Activated CD4-positive, alpha-beta memory T cell treated with anti-CD3 and anti-CD28 coated beads for 36 hours (primary cell): ENCODE results near the gene SLC27A5. TPM values are rescaled to one million over a fixed set of nuclear protein-coding genes. Genes with fewer than 3 reads are reported as not detected.
"Not testable (repeated sequence)": the region's sequence is repeated elsewhere in the genome, so short reads cannot be mapped to it uniquely, and the experiment has no call there.

Source experiments
- CTCF ChIA-PET: fragments of 350-600 bp; sonication (Branson Sonifier 250); formaldehyde crosslinking; loops from one replicate; lab custom pipeline; 2021; ENCODE audit warnings: antibody characterized with exemption, inconsistent platforms; lab: Charles Lee
- POLR2A ChIA-PET: fragments of 350-600 bp; sonication (Branson Sonifier 250); formaldehyde crosslinking; loops from one replicate; lab custom pipeline; 2021; ENCODE audit warnings: antibody characterized with exemption; lab: Charles Lee
- DNase-seq: peaks from one replicate; pipeline ENCODE4 v3.0.0-alpha.2; 2020
- H3K27ac Mint-ChIP-seq: one replicate; pipeline ENCODE4 v1.8.0; 2021; ENCODE audit warnings: mixed read lengths
- H3K27me3 Mint-ChIP-seq: one replicate; pipeline ENCODE4 v1.8.0; 2021; ENCODE audit warnings: mixed read lengths
- H3K36me3 Mint-ChIP-seq: one replicate; pipeline ENCODE4 v1.8.0; 2021; ENCODE audit warnings: mixed read lengths
- H3K4me1 Mint-ChIP-seq: one replicate; pipeline ENCODE4 v1.8.0; 2021; ENCODE audit warnings: low read depth, mixed read lengths
- H3K4me3 Mint-ChIP-seq: one replicate; pipeline ENCODE4 v1.8.0; 2021; ENCODE audit warnings: mild to moderate bottlenecking, mixed read lengths
- H3K9me3 Mint-ChIP-seq: one replicate; pipeline ENCODE4 v1.8.0; 2021; ENCODE audit warnings: mixed read lengths
- intact Hi-C: fragments of 100-400 bp; cut with micrococcal nuclease; formaldehyde crosslinking; loops from one replicate; pipeline ENCODE4 v1.15.1; 2023
- total RNA-seq, 2 experiments: library from RNA; stranded (reverse); gene quantifications; one replicate each; pipeline ENCODE4 v1.2.3, GENCODE V29; 2021

SLC27A5 gene
- total RNA-seq, 2 experiments from 2014 or later: 16.7 to 17.0 TPM

DNA sequence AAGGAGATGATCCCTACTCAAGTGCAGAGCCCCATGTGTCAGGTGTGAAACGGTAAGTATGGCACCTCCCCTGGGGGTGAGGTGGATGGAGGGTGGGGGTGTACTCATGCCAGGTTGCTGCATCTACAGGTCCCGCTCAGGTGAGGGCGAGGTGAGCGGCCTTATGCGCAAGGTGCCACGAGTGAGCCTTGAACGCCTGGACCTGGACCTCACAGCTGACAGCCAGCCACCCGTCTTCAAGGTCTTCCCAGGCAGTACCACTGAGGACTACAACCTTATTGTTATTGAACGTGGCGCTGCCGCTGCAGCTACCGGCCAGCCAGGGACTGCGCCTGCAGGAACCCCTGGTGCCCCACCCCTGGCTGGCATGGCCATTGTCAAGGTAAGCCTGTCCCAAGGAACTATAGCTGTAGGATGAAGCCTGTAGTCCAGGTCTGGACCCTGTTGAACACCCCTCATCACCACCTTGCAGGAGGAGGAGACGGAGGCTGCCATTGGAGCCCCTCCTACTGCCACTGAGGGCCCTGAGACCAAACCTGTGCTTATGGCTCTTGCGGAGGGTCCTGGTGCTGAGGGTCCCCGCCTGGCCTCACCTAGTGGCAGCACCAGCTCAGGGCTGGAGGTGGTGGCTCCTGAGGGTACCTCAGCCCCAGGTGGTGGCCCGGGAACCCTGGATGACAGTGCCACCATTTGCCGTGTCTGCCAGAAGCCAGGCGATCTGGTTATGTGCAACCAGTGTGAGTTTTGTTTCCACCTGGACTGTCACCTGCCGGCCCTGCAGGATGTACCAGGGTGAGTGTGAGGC is 37.3 kb upstream of the SLC27A5 start:
- POLR2A ChIA-PET: no interaction called here
- intact Hi-C loops: no loop called here
- no peak for DNase-seq
- no peaks in the 10 kb centered on the region for H3K9me3 Mint-ChIP-seq
- peaks cover 45% of the 10 kb centered on the region for H3K4me1 Mint-ChIP-seq
- no peak overlapping the region for H3K27ac Mint-ChIP-seq
- no peaks in the 10 kb centered on the region for H3K27me3 Mint-ChIP-seq
- peaks cover 65% of the 10 kb centered on the region for H3K36me3 Mint-ChIP-seq
- CTCF ChIA-PET: interaction anchor here (1.2 kb wide), 1 partner anchor 35 kb away, joined by 3 read pairs; no protein-coding TSS in a partner anchor
- no peak overlapping the region for H3K4me3 Mint-ChIP-seq

DNA sequence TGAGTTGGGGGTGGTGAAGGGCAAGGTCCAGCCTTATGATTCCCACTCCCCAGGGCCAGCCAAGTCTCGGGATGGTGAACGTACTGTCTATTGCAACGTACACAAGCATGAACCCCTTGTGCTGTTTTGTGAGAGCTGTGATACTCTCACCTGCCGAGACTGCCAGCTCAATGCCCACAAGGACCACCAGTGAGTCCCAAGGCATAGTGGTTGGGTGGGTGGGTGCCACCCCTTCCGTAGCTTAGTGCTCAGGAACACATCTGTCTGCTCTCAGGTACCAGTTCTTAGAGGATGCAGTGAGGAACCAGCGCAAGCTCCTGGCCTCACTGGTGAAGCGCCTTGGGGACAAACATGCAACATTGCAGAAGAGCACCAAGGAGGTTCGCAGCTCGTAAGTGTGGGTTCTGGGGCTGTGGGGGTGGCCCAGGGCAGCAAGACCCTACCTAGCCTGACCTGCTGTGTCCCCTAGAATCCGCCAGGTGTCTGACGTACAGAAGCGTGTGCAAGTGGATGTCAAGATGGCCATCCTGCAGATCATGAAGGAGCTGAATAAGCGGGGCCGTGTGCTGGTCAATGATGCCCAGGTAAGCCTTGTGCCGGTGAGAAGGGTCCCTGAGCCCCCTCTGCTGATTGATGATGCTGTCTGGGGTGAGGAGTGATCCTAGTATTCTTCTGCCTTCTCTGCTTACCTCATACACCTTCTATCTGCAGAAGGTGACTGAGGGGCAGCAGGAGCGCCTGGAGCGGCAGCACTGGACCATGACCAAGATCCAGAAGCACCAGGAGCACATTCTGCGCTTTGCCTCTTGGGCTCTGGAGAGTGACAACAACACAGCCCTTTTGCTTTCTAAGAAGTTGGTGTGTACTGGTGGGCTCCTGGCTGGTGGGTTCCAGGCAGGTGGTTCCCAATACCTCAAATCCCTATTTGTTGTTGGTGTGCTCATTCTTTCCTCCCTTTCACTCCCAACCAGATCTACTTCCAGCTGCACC is 35.8 kb upstream of the SLC27A5 start:
- H3K4me3 Mint-ChIP-seq: no peak overlapping the region
- intact Hi-C loops: no loop called here

DNA sequence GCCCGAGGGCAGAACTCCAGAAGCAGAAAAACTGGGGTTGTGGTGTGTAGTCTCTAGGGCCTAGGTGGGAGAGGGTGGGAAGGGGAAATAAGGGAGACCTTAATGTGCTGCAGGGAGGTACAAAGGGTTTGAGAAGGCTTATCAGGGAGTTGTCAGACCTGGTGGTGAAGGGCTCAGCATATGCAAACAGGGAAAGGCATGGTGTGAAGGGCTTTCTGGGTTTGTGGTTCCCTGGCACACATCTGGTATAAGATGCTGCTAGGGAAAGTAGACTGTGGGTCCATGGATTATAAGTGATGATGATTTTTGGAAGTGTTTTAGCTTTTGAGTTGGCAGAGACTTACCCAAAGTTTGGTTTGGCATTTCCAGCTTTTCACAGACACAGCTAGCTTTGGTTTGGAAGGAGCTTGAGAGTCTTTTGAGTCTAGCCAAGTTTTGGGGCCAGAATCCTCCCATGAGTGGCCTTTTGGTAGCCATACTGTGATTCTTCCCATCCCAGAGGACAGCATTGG is 34.3 kb upstream of the SLC27A5 start:
- CTCF ChIA-PET: interaction anchor here (1.5 to 5.1 kb wide), 2 partner anchors 27 to 32 kb away, joined by 5 to 61 read pairs; partner anchors contain the start of gene ZBTB45
- H3K36me3 Mint-ChIP-seq: peaks cover 47% of the 10 kb centered on the region
- H3K9me3 Mint-ChIP-seq: no peaks in the 10 kb centered on the region
- no peak for DNase-seq
- intact Hi-C loops: no loop called here
- POLR2A ChIA-PET: interaction anchor here (3.6 kb wide), 1 partner anchor 8 kb away, joined by 41 read pairs; the partner anchor contains the start of gene CHMP2A
- no peaks in the 10 kb centered on the region for H3K27me3 Mint-ChIP-seq
- peaks cover 36% of the 10 kb centered on the region for H3K4me1 Mint-ChIP-seq
- peak overlapping the region; percentile 87 for H3K27ac Mint-ChIP-seq
- H3K4me3 Mint-ChIP-seq: peak overlapping the region; percentile 97

More for the DNA sequence above, 35.8 kb upstream of the SLC27A5 start:
- ChIA-PET POLR2A (interaction anchor here (0.8 kb wide), 1 partner anchor 15 kb away, joined by 3 read pairs; no protein-coding TSS in a partner anchor), CTCF (interaction anchor here (5.1 kb wide), 1 partner anchor 28 kb away, joined by 61 read pairs; the partner anchor contains the start of gene ZBTB45)
- Mint-ChIP-seq H3K9me3 (no peaks in the 10 kb centered on the region), H3K27ac (peak overlapping the region; percentile 28), H3K4me1 (peaks cover 39% of the 10 kb centered on the region), H3K27me3 (no peaks in the 10 kb centered on the region), H3K36me3 (peaks cover 57% of the 10 kb centered on the region)
- DNase-seq: no peak

DNA sequence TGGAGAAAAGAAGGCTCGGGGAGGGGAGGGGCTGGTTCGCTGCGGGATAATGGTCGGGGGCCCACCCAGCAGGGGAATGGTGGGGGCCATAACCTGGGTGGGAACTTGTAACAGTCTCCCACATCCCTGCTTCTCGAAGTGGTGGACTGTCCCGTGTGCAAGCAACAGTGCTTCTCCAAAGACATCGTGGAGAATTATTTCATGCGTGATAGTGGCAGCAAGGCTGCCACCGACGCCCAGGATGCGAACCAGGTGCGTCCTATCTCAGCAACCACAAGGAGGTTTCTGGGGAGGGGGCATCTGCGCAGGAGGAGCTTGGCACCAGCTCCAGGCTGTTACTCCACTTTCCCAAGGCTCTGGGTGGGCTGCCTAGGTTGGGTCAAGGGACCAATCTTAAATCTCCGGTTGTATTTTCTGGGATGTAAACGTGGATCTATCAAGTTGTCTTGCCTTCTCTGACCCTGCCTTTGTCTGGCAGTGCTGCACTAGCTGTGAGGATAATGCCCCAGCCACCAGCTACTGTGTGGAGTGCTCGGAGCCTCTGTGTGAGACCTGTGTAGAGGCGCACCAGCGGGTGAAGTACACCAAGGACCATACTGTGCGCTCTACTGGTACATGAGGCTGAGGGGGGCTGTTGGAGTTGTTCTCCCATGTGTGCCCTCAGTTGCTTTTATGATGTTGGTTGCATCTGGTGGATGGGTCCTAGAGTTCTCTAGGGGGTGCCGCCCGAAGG is 33.7 kb upstream of the SLC27A5 start:
- H3K36me3 Mint-ChIP-seq: peaks cover 44% of the 10 kb centered on the region
- peak overlapping the region; percentile 97 for H3K4me3 Mint-ChIP-seq
- peaks cover 35% of the 10 kb centered on the region for H3K4me1 Mint-ChIP-seq
- ChIA-PET CTCF (interaction anchor here (1.5 to 5.1 kb wide), 2 partner anchors 26 to 31 kb away, joined by 5 to 61 read pairs; partner anchors contain the start of gene ZBTB45), POLR2A (interaction anchor here (2.1 to 3.6 kb wide), 4 partner anchors 9 to 32 kb away, joined by 13 to 41 read pairs (median 24); partner anchors contain the start of genes CHMP2A and ZBTB45)
- H3K27me3 Mint-ChIP-seq: peaks cover 1% of the 10 kb centered on the region
- H3K27ac Mint-ChIP-seq: peak overlapping the region; percentile 87
- DNase-seq: no peak
- intact Hi-C loops: loop anchor here (2.0 kb wide), 1 partner anchor 79 kb away; the partner anchor contains the start of gene ZNF324
- H3K9me3 Mint-ChIP-seq: no peaks in the 10 kb centered on the region

DNA sequence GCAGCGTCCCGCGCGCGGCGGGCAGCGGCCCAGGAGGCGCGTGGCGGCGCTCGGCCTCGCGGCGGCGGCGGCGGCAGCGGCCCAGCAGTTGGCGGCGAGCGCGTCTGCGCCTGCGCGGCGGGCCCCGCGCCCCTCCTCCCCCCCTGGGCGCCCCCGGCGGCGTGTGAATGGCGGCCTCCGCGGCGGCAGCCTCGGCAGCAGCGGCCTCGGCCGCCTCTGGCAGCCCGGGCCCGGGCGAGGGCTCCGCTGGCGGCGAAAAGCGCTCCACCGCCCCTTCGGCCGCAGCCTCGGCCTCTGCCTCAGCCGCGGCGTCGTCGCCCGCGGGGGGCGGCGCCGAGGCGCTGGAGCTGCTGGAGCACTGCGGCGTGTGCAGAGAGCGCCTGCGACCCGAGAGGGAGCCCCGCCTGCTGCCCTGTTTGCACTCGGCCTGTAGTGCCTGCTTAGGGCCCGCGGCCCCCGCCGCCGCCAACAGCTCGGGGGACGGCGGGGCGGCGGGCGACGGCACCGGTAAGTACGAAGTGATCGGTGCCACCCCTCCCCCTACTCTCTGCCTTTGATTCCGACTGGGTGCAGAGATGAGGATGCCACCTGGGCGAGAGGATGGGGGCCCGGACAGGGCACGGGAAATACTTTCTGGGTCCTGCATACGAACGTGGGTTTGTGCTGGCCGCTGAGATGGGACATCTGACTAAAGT is 32.9 kb upstream of the SLC27A5 start:
- no peaks in the 10 kb centered on the region for H3K9me3 Mint-ChIP-seq
- ChIA-PET CTCF (interaction anchor here (1.0 to 5.1 kb wide), 4 partner anchors 10 to 56 kb away, joined by 3 to 61 read pairs (median 6); partner anchors contain the start of genes CHMP2A and ZBTB45), POLR2A (interaction anchor here (0.9 to 3.6 kb wide), 7 partner anchors 10 to 218 kb away, joined by 3 to 41 read pairs (median 13); partner anchors contain the start of genes CHMP2A, UBE2M, ZBTB45 and ZSCAN22)
- H3K4me3 Mint-ChIP-seq: peak overlapping the region; percentile 97
- peaks cover 41% of the 10 kb centered on the region for H3K36me3 Mint-ChIP-seq
- DNase-seq: peak; percentile 79
- peaks cover 32% of the 10 kb centered on the region for H3K4me1 Mint-ChIP-seq
- H3K27ac Mint-ChIP-seq: peak overlapping the region; percentile 95
- H3K27me3 Mint-ChIP-seq: peaks cover 1% of the 10 kb centered on the region
- intact Hi-C loops: loop anchor here (1.0 to 2.0 kb wide), 7 partner anchors 11 to 239 kb away; partner anchors contain the start of genes CHMP2A, ERVK3-1, MZF1 and ZBTB45

DNA sequence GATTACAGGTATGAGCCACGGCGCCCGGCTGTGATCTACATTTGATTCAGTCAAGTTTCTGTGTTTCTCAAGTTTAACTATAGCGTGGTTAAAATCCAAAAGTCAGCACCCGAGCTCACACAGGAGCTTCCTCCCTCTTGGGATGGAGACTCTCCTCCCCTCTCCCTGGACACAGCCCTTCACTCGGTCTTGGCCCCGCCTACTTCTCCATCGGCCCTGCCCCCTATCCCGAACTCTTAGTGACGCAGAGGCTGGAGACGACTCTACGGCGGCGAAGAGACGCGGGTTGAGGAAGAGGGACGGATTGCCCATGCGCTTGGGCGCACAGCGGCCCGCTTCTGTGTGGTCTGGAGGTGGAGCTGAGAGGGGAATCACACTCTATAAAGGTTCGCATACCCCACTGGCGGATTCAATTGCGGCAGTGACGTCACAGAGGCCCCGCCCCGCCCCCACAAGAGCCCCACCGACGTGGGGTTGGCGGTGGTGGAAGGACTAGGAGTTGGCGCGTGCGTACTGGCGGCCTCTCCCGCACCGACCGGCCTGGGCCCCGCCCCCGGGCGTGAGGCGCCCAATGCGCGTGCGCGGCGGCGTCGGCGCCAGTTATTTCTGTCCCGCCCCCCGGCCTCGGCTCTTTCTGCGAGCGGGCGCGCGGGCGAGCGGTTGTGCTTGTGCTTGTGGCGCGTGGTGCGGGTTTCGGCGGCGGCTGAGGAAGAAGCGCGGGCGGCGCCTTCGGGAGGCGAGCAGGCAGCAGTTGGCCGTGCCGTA is 32.2 kb upstream of the SLC27A5 start, which contains the start of gene TRIM28:
TRIM28 (plus strand) TSS at position 239 of the 765 bp plus-strand sequence. CDS start 694 bp downstream, outside the sequence.
- H3K9me3 Mint-ChIP-seq: no peaks in the 10 kb centered on the region
- H3K36me3 Mint-ChIP-seq: peaks cover 37% of the 10 kb centered on the region
- ChIA-PET POLR2A (interaction anchor here (0.6 to 3.6 kb wide), 9 partner anchors 10 to 217 kb away, joined by 3 to 41 read pairs (median 7); partner anchors contain the start of genes CHMP2A, UBE2M, ZBTB45 and ZSCAN22), CTCF (interaction anchor here (1.0 to 5.1 kb wide), 5 partner anchors 11 to 55 kb away, joined by 3 to 61 read pairs (median 5); partner anchors contain the start of genes CHMP2A and ZBTB45)
- H3K4me3 Mint-ChIP-seq: peak within 1 kb of the TSS; percentile 97
- peaks cover 32% of the 10 kb centered on the region for H3K4me1 Mint-ChIP-seq
- intact Hi-C loops: loop anchor here (1.0 to 2.0 kb wide), 7 partner anchors 11 to 239 kb away; partner anchors contain the start of genes CHMP2A, ERVK3-1, MZF1 and ZBTB45
- peaks cover 7% of the 10 kb centered on the region for H3K27me3 Mint-ChIP-seq
- H3K27ac Mint-ChIP-seq: peak within 1 kb of the TSS; percentile 95
- DNase-seq: peak; percentile 100

DNA sequence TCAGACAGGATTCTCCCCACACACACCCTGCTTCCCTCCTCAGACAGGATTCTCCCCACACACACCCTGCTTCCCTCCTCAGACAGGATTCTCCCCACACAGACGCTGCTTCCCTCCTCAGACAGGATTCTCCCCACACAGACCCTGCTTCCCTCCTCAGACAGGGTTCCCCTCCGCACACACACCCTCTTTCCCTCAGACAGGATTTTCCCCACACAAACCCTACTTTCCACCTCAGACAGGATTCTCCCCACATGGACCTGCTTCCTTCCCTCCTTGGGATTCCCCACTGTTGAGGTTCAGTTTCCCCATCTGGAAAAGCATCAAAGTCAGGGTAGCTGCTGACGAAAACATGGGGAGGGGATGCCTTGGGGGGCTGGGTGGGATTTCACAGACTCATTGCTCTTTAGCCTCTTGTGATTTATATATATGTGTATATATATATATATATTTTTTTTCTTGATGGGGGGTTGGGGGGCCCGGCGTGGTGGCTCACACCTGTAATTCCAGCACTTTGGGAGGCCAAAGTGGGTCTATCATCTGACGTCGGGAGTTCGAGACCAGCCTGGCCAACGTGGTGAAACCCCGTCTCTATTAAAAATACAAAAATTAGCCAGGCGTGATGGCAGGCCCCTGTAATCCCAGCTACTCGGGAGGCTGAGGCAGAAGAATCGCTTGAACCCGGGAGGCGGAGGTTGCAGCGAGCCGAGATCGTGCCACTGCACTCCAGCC is 31.0 kb upstream of the SLC27A5 start:
- intact Hi-C loops, H3K9me3 Mint-ChIP-seq, DNase-seq: not testable (repeated sequence)
- CTCF ChIA-PET: interaction anchor here (1.1 to 5.1 kb wide), 3 partner anchors 24 to 38 kb away, joined by 3 to 61 read pairs (median 5); partner anchors contain the start of gene ZBTB45
- Mint-ChIP-seq H3K27me3 (peaks cover 12% of the 10 kb centered on the region), H3K4me1 (peaks cover 29% of the 10 kb centered on the region), H3K4me3 (peak overlapping the region; percentile 23), H3K27ac (peak overlapping the region; percentile 9), H3K36me3 (peaks cover 31% of the 10 kb centered on the region)
- POLR2A ChIA-PET: interaction anchor here (1.6 to 3.6 kb wide), 5 partner anchors 12 to 33 kb away, joined by 7 to 41 read pairs (median 14); partner anchors contain the start of genes CHMP2A and ZBTB45

DNA sequence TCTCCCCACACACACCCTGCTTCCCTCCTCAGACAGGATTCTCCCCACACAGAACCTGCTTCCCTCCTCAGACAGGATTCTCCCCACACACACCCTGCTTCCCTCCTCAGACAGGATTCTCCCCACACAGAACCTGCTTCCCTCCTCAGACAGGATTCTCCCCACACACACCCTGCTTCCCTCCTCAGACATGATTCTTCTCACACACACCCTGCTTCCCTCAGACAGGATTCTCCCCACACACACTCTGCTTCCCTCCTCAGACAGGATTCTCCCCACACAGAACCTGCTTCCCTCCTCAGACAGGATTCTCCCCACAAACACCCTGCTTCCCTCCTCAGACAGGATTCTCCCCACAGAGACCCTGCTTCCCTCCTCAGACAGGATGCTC is 27.4 kb upstream of the SLC27A5 start:
- H3K4me3 Mint-ChIP-seq: peak overlapping the region; percentile 8
- H3K36me3 Mint-ChIP-seq, intact Hi-C loops, H3K9me3 Mint-ChIP-seq, DNase-seq, H3K27ac Mint-ChIP-seq, H3K4me1 Mint-ChIP-seq: not testable (repeated sequence)
- POLR2A ChIA-PET: interaction anchor here (1.1 kb wide), 1 partner anchor 19 kb away, joined by 5 read pairs; the partner anchor contains the start of gene ZBTB45
- H3K27me3 Mint-ChIP-seq: peaks cover 12% of the 10 kb centered on the region
- CTCF ChIA-PET: interaction anchor here (1.5 kb wide), 1 partner anchor 19 kb away, joined by 6 read pairs; the partner anchor contains the start of gene ZBTB45
